ENCODE measurements around the gene RREB1.
A peak's percentile ranks its signal among the peaks of the same experiment; 100 is the strongest.
"Not testable (repeated sequence)": the region's sequence is repeated elsewhere in the genome, so short reads cannot be mapped to it uniquely, and the experiment has no call there.

Gene RREB1

DNA sequence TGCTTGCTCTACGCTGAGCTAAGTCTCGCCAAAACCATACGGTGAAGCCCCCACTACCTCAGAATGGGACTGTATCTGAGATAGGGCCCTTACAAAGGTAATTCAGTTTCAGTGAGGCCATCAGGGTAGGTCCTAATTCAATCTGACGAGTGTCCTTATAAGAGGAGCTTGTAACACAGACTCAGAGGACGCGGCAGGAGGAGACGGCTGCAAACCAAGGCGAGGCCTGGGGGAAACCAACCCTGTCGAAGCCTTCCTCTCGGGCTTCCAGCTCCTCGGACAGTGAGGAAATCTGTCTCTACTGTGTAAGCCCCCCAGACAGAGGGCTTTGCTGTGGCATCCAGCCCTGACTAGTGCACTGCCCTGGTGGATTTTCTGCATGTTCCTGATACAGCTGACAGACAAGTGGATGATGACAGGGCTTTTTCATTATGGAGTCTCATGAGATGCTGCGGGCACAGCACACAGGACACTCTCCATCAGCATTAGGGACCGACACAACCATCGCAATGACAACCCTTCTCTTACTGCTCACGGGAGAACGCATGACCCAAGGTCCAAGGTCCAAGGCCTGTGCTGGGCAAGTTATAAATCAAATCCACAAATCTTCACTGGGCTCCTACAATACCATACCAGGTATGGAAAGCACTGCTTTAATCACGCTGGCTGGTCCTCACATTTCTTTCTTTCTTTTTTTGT lies 157.1 kb downstream of the RREB1 start:
- no peaks in the 10 kb centered on the region for H3K36me3 ChIP-seq
- H3K27me3 ChIP-seq, result no peaks in the 10 kb centered on the region
- H3K4me1 ChIP-seq, result no peaks in the 10 kb centered on the region; the same call in 1 of the 2 replicates
- no peak for DNase-seq
- TF ChIP-seq, protein P1, sequence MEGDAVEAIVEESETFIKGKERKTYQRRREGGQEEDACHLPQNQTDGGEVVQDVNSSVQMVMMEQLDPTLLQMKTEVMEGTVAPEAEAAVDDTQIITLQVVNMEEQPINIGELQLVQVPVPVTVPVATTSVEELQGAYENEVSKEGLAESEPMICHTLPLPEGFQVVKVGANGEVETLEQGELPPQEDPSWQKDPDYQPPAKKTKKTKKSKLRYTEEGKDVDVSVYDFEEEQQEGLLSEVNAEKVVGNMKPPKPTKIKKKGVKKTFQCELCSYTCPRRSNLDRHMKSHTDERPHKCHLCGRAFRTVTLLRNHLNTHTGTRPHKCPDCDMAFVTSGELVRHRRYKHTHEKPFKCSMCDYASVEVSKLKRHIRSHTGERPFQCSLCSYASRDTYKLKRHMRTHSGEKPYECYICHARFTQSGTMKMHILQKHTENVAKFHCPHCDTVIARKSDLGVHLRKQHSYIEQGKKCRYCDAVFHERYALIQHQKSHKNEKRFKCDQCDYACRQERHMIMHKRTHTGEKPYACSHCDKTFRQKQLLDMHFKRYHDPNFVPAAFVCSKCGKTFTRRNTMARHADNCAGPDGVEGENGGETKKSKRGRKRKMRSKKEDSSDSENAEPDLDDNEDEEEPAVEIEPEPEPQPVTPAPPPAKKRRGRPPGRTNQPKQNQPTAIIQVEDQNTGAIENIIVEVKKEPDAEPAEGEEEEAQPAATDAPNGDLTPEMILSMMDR (IDR thresholded peaks at IDR 0.05; ENCODE audit: low read depth, low read length), result no peak
- H3K9me3 ChIP-seq, result no peaks in the 10 kb centered on the region
- H3K4me3 ChIP-seq (ENCODE audit: low read depth, low read length), result no peak overlapping the region

DNA sequence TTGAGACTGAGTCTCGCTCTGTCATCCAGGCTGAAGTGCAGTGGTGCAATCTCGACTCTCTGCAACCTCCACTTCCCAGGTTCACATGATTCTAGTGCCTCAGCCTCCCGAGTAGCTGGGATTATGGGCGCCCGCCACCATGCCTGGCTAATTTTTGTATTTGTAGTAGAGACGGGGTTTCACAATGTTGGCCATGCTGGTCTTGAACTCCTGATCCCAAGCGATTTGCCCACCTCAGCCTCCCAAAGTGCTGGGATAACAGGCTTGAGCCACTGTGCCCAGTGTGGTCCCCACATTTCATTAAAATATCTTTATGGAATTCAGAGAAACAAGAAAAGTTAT lies 157.6 kb downstream of the RREB1 start:
- DNase-seq; H3K4me3 ChIP-seq (ENCODE audit: low read depth, low read length); H3K4me1 ChIP-seq; H3K27me3 ChIP-seq; H3K9me3 ChIP-seq; H3K36me3 ChIP-seq: not testable (repeated sequence)

DNA sequence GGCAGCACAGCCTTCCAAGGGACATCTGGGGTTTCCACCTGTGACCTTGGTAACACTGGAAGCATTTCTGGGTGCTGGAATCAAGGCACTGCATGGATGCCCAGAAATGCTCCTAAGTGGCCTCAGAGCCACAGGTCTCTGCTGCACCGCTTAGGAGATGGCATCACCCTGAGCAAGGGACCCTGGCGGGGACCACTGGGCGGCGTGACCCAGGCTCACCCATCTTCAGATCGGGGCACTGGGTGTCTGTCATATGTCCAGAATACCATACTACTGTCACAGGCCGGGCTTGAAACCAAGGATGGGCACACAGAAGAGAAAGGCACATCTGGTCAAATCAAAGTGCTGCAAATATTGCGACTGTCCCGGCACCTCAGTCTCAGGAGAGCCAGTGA lies 159.3 kb downstream of the RREB1 start:
- TF ChIP-seq, protein P1 (IDR thresholded peaks at IDR 0.05; ENCODE audit: low read depth, low read length), result no peak
- Histone ChIP-seq H3K36me3 (no peaks in the 10 kb centered on the region), H3K4me3 (ENCODE audit: low read depth, low read length) (no peak overlapping the region), H3K27me3 (no peaks in the 10 kb centered on the region), H3K9me3 (no peaks in the 10 kb centered on the region), H3K4me1 (no peaks in the 10 kb centered on the region; the same call in 1 of the 2 replicates)
- DNase-seq, result no peak

DNA sequence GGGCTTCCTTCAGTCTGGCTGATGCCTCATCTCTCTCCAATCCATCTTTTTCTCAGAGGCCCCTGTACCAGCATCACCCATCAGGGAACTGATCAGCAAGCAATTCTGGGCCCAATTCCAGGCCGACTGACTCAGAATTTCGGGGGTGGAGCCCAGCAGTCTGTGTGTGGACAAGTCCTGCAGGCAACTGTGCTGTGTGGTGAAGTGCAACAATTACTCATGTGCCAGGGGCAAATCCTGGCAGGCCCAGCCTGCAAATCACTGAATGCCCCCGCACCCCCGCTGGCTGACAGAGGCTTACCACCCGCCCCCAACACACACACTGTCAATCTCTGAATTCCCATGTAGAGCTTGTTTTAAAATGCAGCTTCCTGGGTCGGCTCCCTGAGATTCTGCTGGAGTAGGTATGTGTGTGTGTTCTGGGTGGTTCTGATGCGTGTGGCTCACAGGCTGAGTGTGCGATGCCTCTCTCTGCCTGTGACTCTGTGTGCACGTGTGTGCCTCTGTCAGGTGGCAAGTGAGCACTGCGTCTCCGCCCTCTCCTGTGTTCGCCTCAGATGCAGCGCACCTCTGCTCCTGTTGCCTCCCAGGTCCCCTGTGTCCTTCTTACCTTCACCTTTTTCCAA lies 159.8 kb downstream of the RREB1 start:
- DNase-seq, result peak; percentile 71
- no peaks in the 10 kb centered on the region for H3K27me3 ChIP-seq
- H3K4me3 ChIP-seq (ENCODE audit: low read depth, low read length), result no peak overlapping the region
- H3K9me3 ChIP-seq, result no peaks in the 10 kb centered on the region
- TF ChIP-seq, protein P1 (IDR thresholded peaks at IDR 0.05; ENCODE audit: low read depth, low read length), result no peak
- no peaks in the 10 kb centered on the region for H3K36me3 ChIP-seq
- no peaks in the 10 kb centered on the region; the same call in 1 of the 2 replicates for H3K4me1 ChIP-seq

DNA sequence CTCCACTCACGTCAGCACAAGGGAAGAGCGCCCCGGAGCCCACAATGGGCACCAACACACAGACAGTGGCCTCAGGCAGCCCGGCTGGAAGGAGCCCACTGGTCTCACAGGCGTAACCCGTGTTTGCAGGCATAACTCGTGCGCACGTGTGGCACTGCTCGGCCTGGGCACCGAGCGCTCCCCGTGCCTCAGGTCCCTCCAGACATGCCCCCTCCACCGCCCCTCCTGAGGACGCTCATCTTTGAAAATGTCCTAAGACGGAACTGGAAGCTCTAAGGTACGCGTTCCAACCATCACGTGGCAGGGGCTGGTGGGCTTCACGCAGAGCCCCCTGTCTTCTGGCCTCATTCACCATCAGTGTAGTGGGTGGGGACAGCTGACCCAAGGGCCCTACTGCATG lies 160.6 kb downstream of the RREB1 start:
- no peaks in the 10 kb centered on the region for H3K9me3 ChIP-seq
- TF ChIP-seq, protein P1 (IDR thresholded peaks at IDR 0.05; ENCODE audit: low read depth, low read length), result no peak
- DNase-seq, result no peak

DNA sequence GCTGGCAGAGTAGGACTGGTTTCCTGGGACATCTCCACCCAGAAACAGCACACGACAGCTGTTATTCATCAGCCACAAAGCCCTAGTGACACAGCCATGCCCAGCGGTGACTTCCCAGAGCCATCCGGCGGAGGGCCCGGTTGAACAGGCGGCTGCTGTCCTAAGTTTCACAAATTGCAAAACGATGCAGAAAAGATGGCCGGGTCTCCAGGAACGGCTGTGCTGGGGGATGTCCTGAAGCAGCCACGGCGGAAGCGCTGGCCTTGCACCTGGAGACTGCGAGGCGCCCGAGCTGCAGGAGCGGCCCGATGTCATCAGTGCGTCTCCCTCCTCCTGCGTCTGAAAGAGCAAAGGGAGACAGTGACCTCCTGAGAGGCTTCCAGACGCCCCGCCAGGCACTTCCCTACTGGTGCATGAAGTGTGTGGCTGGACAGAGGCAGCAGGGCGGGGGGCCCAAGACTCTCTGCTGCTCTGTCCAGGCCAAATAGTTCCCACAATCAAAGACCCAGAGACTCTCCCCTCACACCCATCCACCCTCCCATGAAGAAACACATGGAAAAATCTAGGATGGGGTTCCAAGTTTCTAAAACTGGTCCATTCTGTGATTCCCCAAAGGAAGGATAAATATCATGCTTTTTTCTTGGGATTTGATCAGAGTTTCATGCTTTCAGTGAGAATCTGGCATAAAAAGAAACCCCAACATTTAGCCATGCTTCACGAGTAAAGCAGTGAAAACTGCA lies 161.2 kb downstream of the RREB1 start:
- TF ChIP-seq, protein P1 (IDR thresholded peaks at IDR 0.05; ENCODE audit: low read depth, low read length), result no peak
- Histone ChIP-seq H3K9me3 (no peaks in the 10 kb centered on the region), H3K4me3 (ENCODE audit: low read depth, low read length) (no peak overlapping the region), H3K36me3 (no peaks in the 10 kb centered on the region), H3K27me3 (no peaks in the 10 kb centered on the region), H3K4me1 (no peaks in the 10 kb centered on the region; the same call in 1 of the 2 replicates)
- no peak for DNase-seq

More for the DNA sequence above, 160.6 kb downstream of the RREB1 start:
- no peaks in the 10 kb centered on the region for H3K36me3 ChIP-seq
- no peaks in the 10 kb centered on the region; the same call in 1 of the 2 replicates for H3K4me1 ChIP-seq
- no peaks in the 10 kb centered on the region for H3K27me3 ChIP-seq
- H3K4me3 ChIP-seq (ENCODE audit: low read depth, low read length), result no peak overlapping the region
